NCI-H1436 (cell line): ENCODE measurements around the gene RRP1B.
"Not testable (repeated sequence)": the region's sequence is repeated elsewhere in the genome, so short reads cannot be mapped to it uniquely, and the experiment has no call there.

ENCODE experiments used
- DNase-seq: peaks from one replicate; lab custom pipeline; 2025; lab: John Stamatoyannopoulos, UW

RRP1B gene

GRCh38 chr21:43659136-43660000 is at the start of gene RRP1B, which contains the start of gene HSF2BP:
Gene RRP1B (plus strand): TSS chr21:43659560. CDS start chr21:43659665, 105 bp downstream.
Gene HSF2BP (minus strand): TSS chr21:43659488. CDS start chr21:43658096, 1,392 bp downstream.
- peak; percentile 82 for DNase-seq

GRCh38 chr21:43611598-43612369 is 47.6 kb upstream of the RRP1B start:
- no peak for DNase-seq

- DNase-seq, result no peak
Observed at GRCh38 chr21:43613755-43614638, 45.4 kb upstream of the RRP1B start.

- DNase-seq, result no peak
Observed at GRCh38 chr21:43614839-43615238, 44.5 kb upstream of the RRP1B start.

- not testable (repeated sequence) for DNase-seq
Observed at GRCh38 chr21:43616861-43617260, 42.5 kb upstream of the RRP1B start.

GRCh38 chr21:43618940-43619339 is 40.4 kb upstream of the RRP1B start:
- no peak for DNase-seq

- no peak for DNase-seq
Observed at GRCh38 chr21:43619344-43619743, 40.0 kb upstream of the RRP1B start.

- no peak for DNase-seq
Observed at GRCh38 chr21:43619856-43620255, 39.5 kb upstream of the RRP1B start.

- DNase-seq, result no peak
Observed at GRCh38 chr21:43622796-43623195, 36.6 kb upstream of the RRP1B start.

GRCh38 chr21:43623588-43623987 is 35.8 kb upstream of the RRP1B start:
- no peak for DNase-seq

- no peak for DNase-seq
Observed at GRCh38 chr21:43624339-43624738, 35.0 kb upstream of the RRP1B start.

GRCh38 chr21:43626390-43626789 is 33.0 kb upstream of the RRP1B start:
- no peak for DNase-seq

- DNase-seq, result no peak
Observed at GRCh38 chr21:43627527-43627926, 31.8 kb upstream of the RRP1B start.

GRCh38 chr21:43631411-43632107 is 27.8 kb upstream of the RRP1B start:
- DNase-seq, result no peak

- no peak for DNase-seq
Observed at GRCh38 chr21:43632373-43632905, 26.9 kb upstream of the RRP1B start.

- no peak for DNase-seq
Observed at GRCh38 chr21:43634618-43635017, 24.7 kb upstream of the RRP1B start.

- no peak for DNase-seq
Observed at GRCh38 chr21:43635436-43635835, 23.9 kb upstream of the RRP1B start.

- no peak for DNase-seq
Observed at GRCh38 chr21:43637530-43638158, 21.7 kb upstream of the RRP1B start.

GRCh38 chr21:43639470-43640353 is 19.6 kb upstream of the RRP1B start:
- DNase-seq, result no peak

- DNase-seq, result no peak
Observed at GRCh38 chr21:43640400-43640799, 19.0 kb upstream of the RRP1B start.
